Measurements from ENCODE around the gene TOR3A.
"Not testable (repeated sequence)": the region's sequence is repeated elsewhere in the genome, so short reads cannot be mapped to it uniquely, and the experiment has no call there.

TOR3A gene, protein sequence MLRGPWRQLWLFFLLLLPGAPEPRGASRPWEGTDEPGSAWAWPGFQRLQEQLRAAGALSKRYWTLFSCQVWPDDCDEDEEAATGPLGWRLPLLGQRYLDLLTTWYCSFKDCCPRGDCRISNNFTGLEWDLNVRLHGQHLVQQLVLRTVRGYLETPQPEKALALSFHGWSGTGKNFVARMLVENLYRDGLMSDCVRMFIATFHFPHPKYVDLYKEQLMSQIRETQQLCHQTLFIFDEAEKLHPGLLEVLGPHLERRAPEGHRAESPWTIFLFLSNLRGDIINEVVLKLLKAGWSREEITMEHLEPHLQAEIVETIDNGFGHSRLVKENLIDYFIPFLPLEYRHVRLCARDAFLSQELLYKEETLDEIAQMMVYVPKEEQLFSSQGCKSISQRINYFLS

DNA sequence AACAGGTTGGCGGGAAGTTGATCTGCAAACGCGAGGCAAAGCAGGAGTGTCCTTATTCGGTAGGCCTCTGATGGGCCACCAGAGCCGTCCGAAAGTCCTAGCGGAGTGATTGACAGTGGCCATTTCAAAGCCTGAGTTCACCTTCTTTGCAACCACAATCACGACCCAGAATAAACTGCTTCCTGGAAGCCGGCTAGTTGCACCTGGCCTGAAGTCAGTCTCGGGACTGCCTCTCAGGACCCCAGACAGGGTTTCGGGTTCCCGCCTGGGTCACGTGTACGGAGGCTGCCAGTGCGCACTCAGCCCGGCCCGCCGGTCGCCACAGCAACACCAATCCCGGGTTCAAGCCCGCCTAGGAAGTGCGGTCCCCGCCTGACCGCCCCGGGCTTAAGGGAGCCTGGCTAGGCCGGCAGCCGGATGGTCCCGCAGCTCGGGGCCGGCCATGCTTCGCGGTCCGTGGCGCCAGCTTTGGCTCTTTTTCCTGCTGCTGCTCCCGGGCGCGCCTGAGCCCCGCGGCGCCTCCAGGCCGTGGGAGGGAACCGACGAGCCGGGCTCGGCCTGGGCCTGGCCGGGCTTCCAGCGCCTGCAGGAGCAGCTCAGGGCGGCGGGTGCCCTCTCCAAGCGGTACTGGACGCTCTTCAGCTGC is at the start of gene TOR3A:
TOR3A (plus strand) TSS at position 384 of the 646 bp plus-strand sequence; CDS start at position 443, 59 bp downstream.
- peak; percentile 92 for DNase-seq

DNA sequence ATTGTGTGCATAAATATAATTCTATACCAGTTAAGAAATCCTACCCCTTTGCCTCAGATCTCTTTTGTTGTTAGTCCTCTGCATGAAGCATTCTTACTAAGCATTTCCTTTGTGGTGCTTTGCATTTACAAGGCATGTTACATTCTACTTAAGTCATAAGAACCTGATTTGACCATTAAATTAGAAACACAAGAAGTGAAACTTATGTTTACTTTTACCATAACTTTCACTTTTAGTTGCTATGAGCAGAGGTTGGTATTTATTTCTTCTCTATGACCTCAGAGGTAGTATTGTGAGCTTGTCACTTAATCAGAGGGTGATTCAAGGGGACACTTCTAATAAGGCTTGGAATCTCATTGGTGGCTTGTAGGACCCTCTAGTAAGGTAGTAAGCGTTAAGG is 47.1 kb upstream of the TOR3A start:
- no peak for DNase-seq

- no peak for DNase-seq
Observed at GRCh38 chr1:179036844-179037465, 44.9 kb upstream of the TOR3A start.

DNA sequence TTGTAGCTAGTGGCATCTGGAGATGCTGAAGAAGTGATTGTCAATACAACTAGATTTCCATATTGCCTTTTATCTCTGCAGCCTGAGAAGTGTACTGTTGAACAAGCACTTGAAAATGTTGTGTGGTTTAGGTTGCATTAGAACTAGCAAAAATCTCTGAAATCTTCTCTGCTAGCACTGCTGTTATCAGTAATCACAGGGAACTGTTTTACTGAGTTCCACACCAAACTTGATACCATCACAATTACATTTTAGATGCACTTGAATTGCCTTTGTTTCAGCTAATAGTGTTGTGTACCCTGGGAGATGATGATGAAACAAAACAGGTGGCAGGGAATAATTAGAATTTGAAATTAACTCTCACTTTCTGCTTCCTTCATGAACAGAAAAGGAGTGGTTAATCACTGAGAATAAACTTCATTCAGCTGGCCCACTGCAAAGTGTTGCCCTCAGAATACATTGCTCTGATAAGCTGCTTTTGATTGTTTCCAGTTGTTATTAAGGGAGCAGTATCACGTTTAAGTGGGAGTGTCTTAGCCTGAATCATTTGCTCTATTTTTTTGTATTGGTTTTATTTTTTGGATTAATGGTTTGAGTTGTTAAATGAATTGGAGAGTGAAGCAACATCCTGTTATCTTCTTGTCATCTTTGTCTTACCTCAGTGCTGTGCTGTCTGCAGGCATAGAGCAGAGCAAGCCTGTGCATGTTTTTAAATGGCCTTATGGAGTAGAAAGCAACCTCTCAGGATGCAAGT is 43.2 kb upstream of the TOR3A start:
- DNase-seq = no peak

GRCh38 chr1:179039502-179040174 is 42.2 kb upstream of the TOR3A start:
- DNase-seq = not testable (repeated sequence)

GRCh38 chr1:179040175-179040551 is 41.7 kb upstream of the TOR3A start:
- not testable (repeated sequence) for DNase-seq

DNA sequence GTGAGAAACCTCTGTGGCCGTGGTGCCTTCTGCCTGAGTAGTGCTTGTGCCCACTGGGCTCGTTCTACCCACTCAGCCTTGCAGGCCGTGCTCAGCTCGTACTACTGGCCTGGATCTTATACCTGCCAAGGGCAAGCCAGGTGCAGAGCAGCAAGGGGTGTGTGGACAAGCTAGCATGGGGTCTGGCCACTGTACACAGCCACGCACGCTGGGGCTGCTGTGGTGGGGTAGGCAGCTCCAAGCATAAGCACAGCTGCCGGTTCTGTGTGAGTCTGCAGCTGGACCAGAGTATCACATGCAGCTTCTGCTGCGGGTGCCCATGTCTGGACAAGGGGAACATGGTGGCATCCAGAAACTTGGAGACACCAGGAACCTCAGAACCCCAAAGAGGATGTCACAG is 39.8 kb upstream of the TOR3A start:
- DNase-seq = no peak

GRCh38 chr1:179042700-179043099 is 39.2 kb upstream of the TOR3A start:
- DNase-seq = no peak

GRCh38 chr1:179043266-179043665 is 38.6 kb upstream of the TOR3A start:
- no peak for DNase-seq

DNA sequence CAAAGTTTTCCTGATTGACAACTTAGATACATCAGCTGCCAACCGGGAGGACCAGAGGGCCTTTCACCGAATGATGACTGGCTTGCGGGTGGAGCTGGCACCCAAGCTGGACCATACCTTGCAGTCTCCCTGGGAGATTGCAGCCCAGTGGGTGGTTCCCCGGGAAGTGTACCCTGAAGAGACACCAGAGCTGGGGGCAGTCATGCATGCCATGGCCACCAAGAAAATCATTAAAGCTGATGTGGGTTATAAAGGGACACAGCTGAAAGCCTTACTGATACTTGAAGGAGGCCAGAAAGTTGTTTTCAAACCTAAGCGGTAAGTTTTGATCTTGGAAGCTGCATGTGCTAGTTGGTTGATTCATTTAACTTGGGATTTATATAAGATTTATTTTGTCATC is 38.0 kb upstream of the TOR3A start:
- DNase-seq = no peak

GRCh38 chr1:179046808-179047635 is 34.8 kb upstream of the TOR3A start:
- DNase-seq = no peak

DNA sequence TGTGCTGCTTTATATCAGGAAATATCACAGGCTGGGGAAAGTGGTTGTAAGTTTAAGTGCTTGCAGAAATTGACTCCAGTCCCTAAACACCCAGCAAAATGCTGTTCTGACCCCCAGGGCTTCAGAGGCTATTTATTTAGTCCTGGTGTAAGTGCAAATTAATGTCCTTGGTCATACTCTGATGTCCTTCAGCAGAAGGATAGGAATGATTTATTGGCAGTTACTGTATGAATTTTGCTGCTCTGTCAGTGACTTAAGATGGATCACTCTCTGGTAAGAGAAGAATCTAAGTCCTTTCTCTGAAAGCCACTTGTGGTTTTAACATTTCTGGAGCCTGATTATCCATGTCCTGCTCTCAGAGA is 34.3 kb upstream of the TOR3A start:
- no peak for DNase-seq

- DNase-seq = no peak
Observed at GRCh38 chr1:179048339-179049124, 33.3 kb upstream of the TOR3A start.

GRCh38 chr1:179052776-179053175 is 29.1 kb upstream of the TOR3A start:
- DNase-seq = no peak

DNA sequence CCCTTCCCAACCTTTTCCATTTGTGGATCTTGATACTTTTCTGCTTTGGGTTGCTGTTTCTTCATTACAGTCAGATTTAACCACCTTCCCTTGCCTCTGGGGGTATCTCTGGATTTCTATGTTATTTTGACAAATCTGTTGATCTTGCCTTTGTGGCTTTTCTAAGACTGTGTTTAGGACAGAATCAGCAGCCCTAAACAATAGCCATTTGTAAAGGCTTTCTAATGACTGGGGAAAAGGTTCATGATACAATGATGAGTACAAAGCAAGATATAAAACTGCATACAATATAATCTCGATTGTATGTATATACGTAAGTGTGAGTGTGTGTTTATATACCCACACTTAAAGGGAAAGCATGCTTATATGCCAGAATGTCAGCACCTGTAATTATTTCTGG is 28.4 kb upstream of the TOR3A start:
- DNase-seq = no peak

DNA sequence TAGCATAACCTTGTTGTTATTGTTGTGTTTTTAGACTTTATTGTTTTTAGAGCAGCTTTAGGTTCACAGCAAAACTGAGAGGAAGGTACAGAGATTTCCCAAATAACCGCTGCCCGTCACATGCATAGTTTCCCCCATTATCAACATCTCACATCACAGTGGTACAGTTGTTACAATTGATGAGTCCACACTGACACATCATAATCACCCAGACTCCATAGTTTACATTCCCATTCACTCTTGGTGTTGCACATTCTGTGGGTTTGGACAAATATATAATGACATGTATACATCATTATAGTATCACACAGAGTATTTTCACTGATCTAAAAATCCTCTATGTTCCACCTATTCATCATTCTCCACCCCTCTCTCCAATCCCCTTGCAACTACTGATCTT is 25.9 kb upstream of the TOR3A start:
- no peak for DNase-seq

- DNase-seq = no peak
Observed at GRCh38 chr1:179058487-179059483, 23.1 kb upstream of the TOR3A start.

DNA sequence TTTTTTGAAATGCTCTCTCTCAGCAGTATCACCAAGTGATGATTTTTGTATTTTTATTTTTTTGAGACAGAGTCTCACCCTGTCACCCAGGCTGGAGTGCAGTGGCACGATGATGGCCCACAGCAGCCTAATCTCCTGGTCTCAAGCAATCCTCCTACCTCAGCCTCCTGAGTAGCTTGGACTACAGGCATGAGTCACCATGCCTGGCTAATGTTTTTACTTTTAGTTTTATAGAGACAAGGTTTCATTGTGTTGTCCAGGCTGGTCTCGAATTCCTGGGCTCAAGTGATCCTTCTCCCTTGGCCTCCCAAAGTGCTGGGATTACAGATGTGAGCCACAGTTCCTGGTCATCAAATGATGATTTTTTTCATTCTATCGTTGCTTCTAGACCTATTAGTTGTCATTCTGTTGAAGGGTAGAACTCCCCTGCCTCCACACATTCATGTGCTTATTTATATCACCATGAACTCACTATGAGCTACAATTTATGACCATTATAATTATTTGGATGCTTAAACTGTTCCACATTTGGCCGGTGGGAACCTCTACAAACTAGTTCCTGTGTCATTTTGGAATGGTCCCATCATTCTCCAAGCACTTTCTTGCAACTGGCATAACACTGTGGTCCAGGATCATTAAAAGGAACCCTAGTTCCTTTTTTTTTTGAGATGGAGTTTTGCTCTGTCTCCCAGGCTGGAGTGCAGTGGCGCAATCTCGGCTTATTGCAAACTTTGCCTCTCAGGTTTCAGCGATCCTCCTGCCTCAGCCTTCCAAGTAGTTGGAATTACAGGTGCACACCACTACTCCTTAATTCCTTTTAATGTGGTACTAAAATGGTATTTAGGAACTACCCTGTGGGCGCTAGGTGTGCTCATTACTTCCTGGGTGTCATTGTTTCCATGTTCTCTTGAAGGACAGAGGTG is 20.2 kb upstream of the TOR3A start:
- no peak for DNase-seq

DNA sequence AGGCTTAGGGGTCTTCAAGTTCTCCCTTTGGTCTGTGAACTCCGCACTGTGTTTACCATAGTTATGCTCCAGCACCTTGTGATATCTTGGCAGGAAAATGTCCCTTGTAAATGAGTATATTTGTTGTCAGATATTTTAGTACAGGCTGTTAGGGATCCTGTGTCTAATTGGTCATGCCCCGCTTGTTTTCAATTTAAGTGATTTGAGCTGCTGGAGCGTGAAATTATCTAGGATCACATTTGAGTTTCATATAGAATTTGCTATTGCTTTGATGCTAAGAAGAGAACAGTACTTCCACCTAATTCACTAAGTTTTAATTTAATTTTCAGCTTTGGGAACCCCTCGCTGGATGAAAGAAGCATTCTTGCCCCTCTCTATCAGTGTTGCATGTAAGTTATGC is 15.4 kb upstream of the TOR3A start:
- DNase-seq = peak; percentile 51

Measured in eye (tissue), 1 donor.